ENCODE results near the gene OPCML. TPM values are rescaled to one million over a fixed set of nuclear protein-coding genes. Genes with fewer than 3 reads are reported as not detected.

The OPCML gene
- total RNA-seq, 1 donor from 2014 or later = under 0.01 TPM

- no peak overlapping the region for H3K9ac ChIP-seq (ENCODE audit: low read depth in 1 of 3, low read length in 3 of 3)
- H3K4me3 ChIP-seq (ENCODE audit: low read length in 3 of 3) = no peak overlapping the region
- no peaks in the 10 kb centered on the region for H3K4me1 ChIP-seq (ENCODE audit: control insufficient read depth in 3 of 3, insufficient read depth in 3 of 3, low read length in 3 of 3)
- H3K27ac ChIP-seq (ENCODE audit: low read depth, low read length) = no peak overlapping the region
- H3K9me3 ChIP-seq (ENCODE audit: control insufficient read depth in 3 of 3, low read length in 3 of 3) = no peaks in the 10 kb centered on the region
- no peaks in the 10 kb centered on the region for H3K36me3 ChIP-seq (ENCODE audit: control insufficient read depth in 3 of 3, insufficient read depth in 3 of 3, low read length in 3 of 3)
- peaks cover 0 to 6% (median 0%) of the 10 kb centered on the region in 3 donors for H3K27me3 ChIP-seq (ENCODE audit: control insufficient read depth in 3 of 3, insufficient read depth in 3 of 3, low read length in 3 of 3)
These were observed 25.1 kb downstream of the OPCML start for GRCh38 chr11:133507185-133507584.

GRCh38 chr11:133506551-133507094 is 25.7 kb downstream of the OPCML start:
- Histone ChIP-seq H3K27ac (ENCODE audit: low read depth, low read length) (no peak overlapping the region), H3K27me3 (ENCODE audit: control insufficient read depth in 3 of 3, insufficient read depth in 3 of 3, low read length in 3 of 3) (peaks cover 0 to 4% (median 0%) of the 10 kb centered on the region in 3 donors), H3K4me3 (ENCODE audit: low read length in 3 of 3) (no peak overlapping the region), H3K36me3 (ENCODE audit: control insufficient read depth in 3 of 3, insufficient read depth in 3 of 3, low read length in 3 of 3) (no peaks in the 10 kb centered on the region), H3K4me1 (ENCODE audit: control insufficient read depth in 3 of 3, insufficient read depth in 3 of 3, low read length in 3 of 3) (no peaks in the 10 kb centered on the region), H3K9me3 (ENCODE audit: control insufficient read depth in 3 of 3, low read length in 3 of 3) (no peaks in the 10 kb centered on the region), H3K9ac (ENCODE audit: low read depth in 1 of 3, low read length in 3 of 3) (no peak overlapping the region)

DNA sequence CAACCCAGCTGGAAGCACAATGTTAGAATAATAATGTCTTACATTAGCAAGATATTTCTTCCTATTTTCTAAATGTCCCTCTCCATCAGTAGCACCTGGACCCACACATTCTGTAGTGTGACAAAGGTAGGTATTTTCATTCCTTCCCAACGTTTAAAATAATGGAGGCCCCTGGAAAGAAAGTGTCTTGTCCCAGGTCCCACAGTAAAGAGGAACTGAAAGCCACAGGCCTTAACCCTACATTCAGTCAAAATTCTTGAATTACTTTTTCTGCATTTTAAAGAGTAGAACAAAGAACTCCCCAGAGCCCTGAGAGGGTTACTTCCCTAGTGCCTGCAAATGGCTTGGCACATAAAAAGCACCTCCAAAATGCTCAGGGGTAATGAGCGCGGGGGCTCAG is 26.3 kb downstream of the OPCML start:
- no peaks in the 10 kb centered on the region for H3K4me1 ChIP-seq (ENCODE audit: control insufficient read depth in 3 of 3, insufficient read depth in 3 of 3, low read length in 3 of 3)
- H3K4me3 ChIP-seq (ENCODE audit: low read length in 3 of 3) = no peak overlapping the region
- no peaks in the 10 kb centered on the region for H3K36me3 ChIP-seq (ENCODE audit: control insufficient read depth in 3 of 3, insufficient read depth in 3 of 3, low read length in 3 of 3)
- no peak overlapping the region for H3K27ac ChIP-seq (ENCODE audit: low read depth, low read length)
- H3K27me3 ChIP-seq (ENCODE audit: control insufficient read depth in 3 of 3, insufficient read depth in 3 of 3, low read length in 3 of 3) = peaks cover 0 to 7% (median under 1%) of the 10 kb centered on the region in 3 donors
- no peak overlapping the region for H3K9ac ChIP-seq (ENCODE audit: low read depth in 1 of 3, low read length in 3 of 3)
- H3K9me3 ChIP-seq (ENCODE audit: control insufficient read depth in 3 of 3, low read length in 3 of 3) = no peaks in the 10 kb centered on the region

DNA sequence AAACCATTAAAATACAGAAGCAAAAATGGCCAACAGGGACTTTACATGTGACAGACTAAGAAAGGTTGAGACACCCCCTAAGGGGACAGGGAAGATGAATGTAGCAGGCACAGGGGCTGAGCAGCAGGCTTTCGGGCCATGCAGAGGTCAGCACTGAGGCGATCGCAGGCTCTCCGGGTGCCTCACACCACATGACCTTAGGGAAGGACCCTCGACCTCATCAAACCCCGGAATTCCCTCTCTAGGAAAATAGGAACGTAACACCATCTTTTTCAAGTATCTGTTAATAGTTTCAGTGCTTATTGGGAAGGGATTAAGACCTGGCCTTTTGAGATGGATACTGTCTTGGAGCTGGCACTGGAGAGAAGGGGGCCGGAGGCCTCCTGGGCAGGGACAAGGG is 27.4 kb downstream of the OPCML start:
- Histone ChIP-seq H3K9me3 (ENCODE audit: control insufficient read depth in 3 of 3, low read length in 3 of 3) (no peaks in the 10 kb centered on the region), H3K27ac (ENCODE audit: low read depth, low read length) (no peak overlapping the region), H3K36me3 (ENCODE audit: control insufficient read depth in 3 of 3, insufficient read depth in 3 of 3, low read length in 3 of 3) (no peaks in the 10 kb centered on the region), H3K9ac (ENCODE audit: low read depth in 1 of 3, low read length in 3 of 3) (no peak overlapping the region), H3K4me1 (ENCODE audit: control insufficient read depth in 3 of 3, insufficient read depth in 3 of 3, low read length in 3 of 3) (no peaks in the 10 kb centered on the region), H3K27me3 (ENCODE audit: control insufficient read depth in 3 of 3, insufficient read depth in 3 of 3, low read length in 3 of 3) (peaks cover 0 to 11% (median 10%) of the 10 kb centered on the region in 3 donors), H3K4me3 (ENCODE audit: low read length in 3 of 3) (no peak overlapping the region)

DNA sequence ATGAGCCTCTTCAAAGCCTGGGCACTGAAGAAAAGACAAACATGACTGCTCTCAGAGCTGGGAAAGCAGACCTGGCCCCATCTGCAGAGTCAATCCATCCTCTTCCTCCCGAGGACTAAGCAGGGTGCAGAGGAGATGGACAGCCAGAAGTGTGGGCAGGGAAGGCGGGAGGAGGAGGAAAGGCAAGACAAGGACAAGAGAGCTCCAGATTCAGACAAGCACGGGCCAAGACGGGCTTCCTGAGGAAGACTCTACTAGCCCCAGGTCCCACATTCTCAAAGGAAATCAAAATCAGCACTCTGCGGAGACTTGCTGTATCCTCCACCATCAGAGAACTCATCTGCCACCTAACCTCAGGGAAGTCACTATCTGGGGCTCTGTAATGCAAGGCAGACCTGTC is 28.5 kb downstream of the OPCML start:
- H3K9me3 ChIP-seq (ENCODE audit: control insufficient read depth in 3 of 3, low read length in 3 of 3) = no peaks in the 10 kb centered on the region
- no peaks in the 10 kb centered on the region for H3K4me1 ChIP-seq (ENCODE audit: control insufficient read depth in 3 of 3, insufficient read depth in 3 of 3, low read length in 3 of 3)
- H3K27me3 ChIP-seq (ENCODE audit: control insufficient read depth in 3 of 3, insufficient read depth in 3 of 3, low read length in 3 of 3) = peaks cover 0 to 12% (median 11%) of the 10 kb centered on the region in 3 donors
- H3K4me3 ChIP-seq (ENCODE audit: low read length in 3 of 3) = no peak overlapping the region
- H3K36me3 ChIP-seq (ENCODE audit: control insufficient read depth in 3 of 3, insufficient read depth in 3 of 3, low read length in 3 of 3) = no peaks in the 10 kb centered on the region
- no peak overlapping the region for H3K9ac ChIP-seq (ENCODE audit: low read depth in 1 of 3, low read length in 3 of 3)
- no peak overlapping the region for H3K27ac ChIP-seq (ENCODE audit: low read depth, low read length)

- Histone ChIP-seq H3K36me3 (ENCODE audit: control insufficient read depth in 3 of 3, insufficient read depth in 3 of 3, low read length in 3 of 3) (no peaks in the 10 kb centered on the region), H3K27ac (ENCODE audit: low read depth, low read length) (no peak overlapping the region), H3K4me1 (ENCODE audit: control insufficient read depth in 3 of 3, insufficient read depth in 3 of 3, low read length in 3 of 3) (no peaks in the 10 kb centered on the region), H3K9me3 (ENCODE audit: control insufficient read depth in 3 of 3, low read length in 3 of 3) (no peaks in the 10 kb centered on the region), H3K4me3 (ENCODE audit: low read length in 3 of 3) (no peak overlapping the region), H3K27me3 (ENCODE audit: control insufficient read depth in 3 of 3, insufficient read depth in 3 of 3, low read length in 3 of 3) (peaks cover 0 to 13% (median 11%) of the 10 kb centered on the region in 3 donors), H3K9ac (ENCODE audit: low read depth in 1 of 3, low read length in 3 of 3) (no peak overlapping the region)
These were observed 29.1 kb downstream of the OPCML start for GRCh38 chr11:133503236-133503635.

GRCh38 chr11:133501643-133502539 is 30.4 kb downstream of the OPCML start:
- H3K27me3 ChIP-seq (ENCODE audit: control insufficient read depth in 3 of 3, insufficient read depth in 3 of 3, low read length in 3 of 3) = peaks cover 0 to 13% (median 11%) of the 10 kb centered on the region in 3 donors
- no peak overlapping the region for H3K27ac ChIP-seq (ENCODE audit: low read depth, low read length)
- no peaks in the 10 kb centered on the region for H3K4me1 ChIP-seq (ENCODE audit: control insufficient read depth in 3 of 3, insufficient read depth in 3 of 3, low read length in 3 of 3)
- no peaks in the 10 kb centered on the region for H3K36me3 ChIP-seq (ENCODE audit: control insufficient read depth in 3 of 3, insufficient read depth in 3 of 3, low read length in 3 of 3)
- no peak overlapping the region for H3K9ac ChIP-seq (ENCODE audit: low read depth in 1 of 3, low read length in 3 of 3)
- H3K9me3 ChIP-seq (ENCODE audit: control insufficient read depth in 3 of 3, low read length in 3 of 3) = no peaks in the 10 kb centered on the region
- H3K4me3 ChIP-seq (ENCODE audit: low read length in 3 of 3) = no peak overlapping the region

DNA sequence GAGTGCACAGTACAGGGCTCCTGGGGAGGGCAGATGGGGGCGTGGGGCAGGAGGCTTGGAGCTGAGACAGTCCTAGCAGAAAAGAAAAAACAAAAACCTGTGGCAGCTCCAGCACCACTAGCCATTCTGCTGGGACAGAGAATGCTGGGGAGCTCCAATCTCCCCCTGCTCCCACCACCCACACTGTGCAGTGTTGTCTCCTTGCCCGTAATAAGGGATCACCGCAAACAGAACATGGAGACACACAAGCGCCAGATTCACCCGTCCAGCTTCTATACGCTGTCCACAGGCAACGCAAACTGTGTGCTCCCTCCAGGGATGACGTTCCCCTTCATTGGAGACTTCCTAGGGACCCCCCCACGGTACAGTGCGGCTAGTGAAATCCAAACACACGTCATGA is 31.4 kb downstream of the OPCML start:
- no peak overlapping the region for H3K27ac ChIP-seq (ENCODE audit: low read depth, low read length)
- peaks cover 0 to 13% (median 11%) of the 10 kb centered on the region in 3 donors for H3K27me3 ChIP-seq (ENCODE audit: control insufficient read depth in 3 of 3, insufficient read depth in 3 of 3, low read length in 3 of 3)
- H3K9ac ChIP-seq (ENCODE audit: low read depth in 1 of 3, low read length in 3 of 3) = no peak overlapping the region
- no peaks in the 10 kb centered on the region for H3K36me3 ChIP-seq (ENCODE audit: control insufficient read depth in 3 of 3, insufficient read depth in 3 of 3, low read length in 3 of 3)
- H3K4me3 ChIP-seq (ENCODE audit: low read length in 3 of 3) = no peak overlapping the region
- no peaks in the 10 kb centered on the region for H3K4me1 ChIP-seq (ENCODE audit: control insufficient read depth in 3 of 3, insufficient read depth in 3 of 3, low read length in 3 of 3)
- no peaks in the 10 kb centered on the region for H3K9me3 ChIP-seq (ENCODE audit: control insufficient read depth in 3 of 3, low read length in 3 of 3)

DNA sequence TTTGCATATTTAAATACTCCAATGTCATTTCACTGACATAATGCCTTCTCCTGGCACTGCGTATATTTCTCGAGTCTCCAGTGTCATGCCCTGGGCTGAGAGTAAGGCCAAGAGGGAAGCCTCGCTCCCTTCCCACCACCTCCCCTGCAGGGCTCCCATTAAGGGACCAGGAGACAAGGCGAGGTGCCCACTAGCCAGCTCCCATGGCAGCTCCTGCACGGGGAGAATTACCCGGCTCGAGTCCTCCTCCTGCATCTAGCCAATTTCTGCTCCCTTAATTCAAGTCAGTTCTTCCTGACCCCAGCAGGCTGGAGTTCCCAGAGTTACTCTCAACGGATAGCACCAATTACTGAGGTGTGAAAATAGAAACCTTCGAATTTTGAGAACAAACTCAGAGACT is 31.9 kb downstream of the OPCML start:
- Histone ChIP-seq H3K9me3 (ENCODE audit: control insufficient read depth in 3 of 3, low read length in 3 of 3) (no peaks in the 10 kb centered on the region), H3K4me3 (ENCODE audit: low read length in 3 of 3) (no peak overlapping the region), H3K36me3 (ENCODE audit: control insufficient read depth in 3 of 3, insufficient read depth in 3 of 3, low read length in 3 of 3) (no peaks in the 10 kb centered on the region), H3K4me1 (ENCODE audit: control insufficient read depth in 3 of 3, insufficient read depth in 3 of 3, low read length in 3 of 3) (no peaks in the 10 kb centered on the region), H3K27me3 (ENCODE audit: control insufficient read depth in 3 of 3, insufficient read depth in 3 of 3, low read length in 3 of 3) (peaks cover 0 to 13% (median 11%) of the 10 kb centered on the region in 3 donors), H3K9ac (ENCODE audit: low read depth in 1 of 3, low read length in 3 of 3) (no peak overlapping the region), H3K27ac (ENCODE audit: low read depth, low read length) (no peak overlapping the region)

DNA sequence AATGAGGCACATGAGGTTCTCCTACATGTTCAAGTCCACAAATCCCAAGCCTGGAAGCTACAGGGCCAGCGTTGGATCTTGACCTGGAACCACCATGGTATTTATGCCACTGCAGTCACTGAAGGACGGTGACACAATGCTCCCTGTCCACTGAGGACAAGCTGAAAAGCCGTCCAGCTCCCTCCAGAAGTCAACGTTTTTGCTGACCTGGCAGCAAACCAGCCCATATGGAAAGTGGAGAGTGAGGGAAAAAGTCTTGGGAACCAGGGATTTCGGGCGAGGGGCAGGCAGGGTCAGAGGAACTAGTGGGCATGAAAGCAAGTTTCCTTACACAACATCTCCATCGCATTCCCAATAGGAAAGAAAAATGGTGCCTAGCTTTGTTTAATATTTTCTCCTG is 33.3 kb downstream of the OPCML start:
- no peak overlapping the region for H3K4me3 ChIP-seq (ENCODE audit: low read length in 3 of 3)
- no peak overlapping the region for H3K27ac ChIP-seq (ENCODE audit: low read depth, low read length)
- no peak overlapping the region for H3K9ac ChIP-seq (ENCODE audit: low read depth in 1 of 3, low read length in 3 of 3)
- H3K27me3 ChIP-seq (ENCODE audit: control insufficient read depth in 3 of 3, insufficient read depth in 3 of 3, low read length in 3 of 3) = peaks cover 0 to 13% (median 11%) of the 10 kb centered on the region in 3 donors
- no peaks in the 10 kb centered on the region for H3K9me3 ChIP-seq (ENCODE audit: control insufficient read depth in 3 of 3, low read length in 3 of 3)
- no peaks in the 10 kb centered on the region for H3K4me1 ChIP-seq (ENCODE audit: control insufficient read depth in 3 of 3, insufficient read depth in 3 of 3, low read length in 3 of 3)
- no peaks in the 10 kb centered on the region for H3K36me3 ChIP-seq (ENCODE audit: control insufficient read depth in 3 of 3, insufficient read depth in 3 of 3, low read length in 3 of 3)

All from skeletal muscle tissue (tissue), 4 donors.